Ectodermal cell (in vitro differentiated cells): Measurements from ENCODE around the gene C2CD4C.

Experiments used
- H3K27ac ChIP-seq: 2 replicates; pipeline ENCODE4 v1.7.0; 2013; ENCODE audit warnings: mild to moderate bottlenecking, low read depth, low read length; ENCODE audit not compliant: insufficient read depth, poor library complexity, severe bottlenecking
- H3K27me3 ChIP-seq: 2 replicates; pipeline ENCODE4 v1.7.0; 2013; ENCODE audit warnings: mild to moderate bottlenecking, low read length; ENCODE audit not compliant: insufficient read depth, control insufficient read depth, poor library complexity, severe bottlenecking
- H3K36me3 ChIP-seq: one replicate; pipeline ENCODE4 v1.7.0; 2013; ENCODE audit warnings: low read length; ENCODE audit not compliant: control insufficient read depth, insufficient read depth
- H3K4me1 ChIP-seq: one replicate; pipeline ENCODE4 v1.7.0; 2013; ENCODE audit warnings: low read length; ENCODE audit not compliant: control insufficient read depth, insufficient read depth
- H3K4me3 ChIP-seq: 2 replicates; pipeline ENCODE4 v1.7.0; 2013; ENCODE audit warnings: low read depth, low read length, control low read depth; ENCODE audit not compliant: insufficient read depth
- H3K9me3 ChIP-seq: 2 replicates; pipeline ENCODE4 v1.7.0; 2013; ENCODE audit warnings: mild to moderate bottlenecking, low read length, moderate library complexity; ENCODE audit not compliant: control insufficient read depth
- WGBS, 2 experiments: methylation state at CpG; one replicate each; pipeline ENCODE4 v1.1.7; 2013; ENCODE audit warnings: missing lambda C conversion rate in 2 of 2; 5-methylcytosine and 5-hydroxymethylcytosine counted together

C2CD4C gene

GRCh38 chr19:449916-450315 is 41.0 kb upstream of the C2CD4C start:
- no peaks in the 10 kb centered on the region for H3K9me3 ChIP-seq
- H3K4me1 ChIP-seq = no peaks in the 10 kb centered on the region
- no peak overlapping the region for H3K4me3 ChIP-seq
- no peaks in the 10 kb centered on the region for H3K36me3 ChIP-seq
- no peaks in the 10 kb centered on the region for H3K27me3 ChIP-seq
- WGBS, 2 experiments = 85 to 90% methylated on average over 20 of the region's 20 CpGs
- H3K27ac ChIP-seq = no peak overlapping the region

DNA sequence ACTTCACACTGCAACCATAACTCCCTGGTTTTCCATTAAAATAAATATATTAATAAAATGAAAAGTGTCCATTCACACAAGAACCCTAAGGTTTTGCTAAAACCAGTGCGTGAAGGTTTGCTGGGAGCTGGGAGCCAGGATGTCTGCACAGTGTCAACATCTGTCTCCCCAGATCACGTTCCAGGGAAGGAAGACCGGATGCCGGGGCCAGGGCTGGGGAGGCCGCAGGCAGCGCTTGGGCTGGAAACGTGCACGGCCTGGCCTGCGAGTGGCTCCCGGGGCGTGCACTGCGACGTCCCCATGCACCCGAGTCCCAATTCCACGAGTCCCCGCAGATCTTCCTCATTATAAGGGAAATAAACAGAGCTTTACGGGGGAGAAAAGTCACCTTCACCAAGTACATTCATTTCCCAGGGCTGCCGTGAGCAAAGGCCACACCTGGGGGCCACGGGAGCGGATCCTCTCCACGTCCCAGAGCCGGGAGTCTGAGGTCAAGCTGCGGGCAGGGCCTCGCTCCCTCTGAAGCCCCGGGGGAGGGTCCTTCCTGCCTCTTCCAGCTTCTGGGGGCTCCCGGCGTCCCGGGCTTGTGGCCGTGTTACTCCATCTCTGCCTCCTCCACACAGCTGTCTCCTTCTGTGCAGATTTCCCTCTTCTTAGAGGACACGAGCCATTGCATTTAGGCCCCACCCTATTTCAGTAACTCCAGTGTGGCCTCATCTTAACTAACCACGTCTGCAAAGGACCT is 39.0 kb upstream of the C2CD4C start:
- no peak overlapping the region for H3K27ac ChIP-seq
- 90 to 92% methylated on average over 31 of the region's 31 CpGs for WGBS, 2 experiments

GRCh38 chr19:447064-447426 is 38.1 kb upstream of the C2CD4C start:
- 95% methylated on average over 24 of the region's 24 CpGs for WGBS, 2 experiments
- Histone ChIP-seq H3K27ac (no peak overlapping the region), H3K4me3 (no peak overlapping the region), H3K4me1 (no peaks in the 10 kb centered on the region), H3K36me3 (no peaks in the 10 kb centered on the region), H3K27me3 (no peaks in the 10 kb centered on the region), H3K9me3 (no peaks in the 10 kb centered on the region)

More for the DNA sequence above, 39.0 kb upstream of the C2CD4C start:
- H3K9me3 ChIP-seq = no peaks in the 10 kb centered on the region
- H3K4me1 ChIP-seq = no peaks in the 10 kb centered on the region
- H3K4me3 ChIP-seq = no peak overlapping the region
- H3K27me3 ChIP-seq = no peaks in the 10 kb centered on the region
- H3K36me3 ChIP-seq = no peaks in the 10 kb centered on the region

DNA sequence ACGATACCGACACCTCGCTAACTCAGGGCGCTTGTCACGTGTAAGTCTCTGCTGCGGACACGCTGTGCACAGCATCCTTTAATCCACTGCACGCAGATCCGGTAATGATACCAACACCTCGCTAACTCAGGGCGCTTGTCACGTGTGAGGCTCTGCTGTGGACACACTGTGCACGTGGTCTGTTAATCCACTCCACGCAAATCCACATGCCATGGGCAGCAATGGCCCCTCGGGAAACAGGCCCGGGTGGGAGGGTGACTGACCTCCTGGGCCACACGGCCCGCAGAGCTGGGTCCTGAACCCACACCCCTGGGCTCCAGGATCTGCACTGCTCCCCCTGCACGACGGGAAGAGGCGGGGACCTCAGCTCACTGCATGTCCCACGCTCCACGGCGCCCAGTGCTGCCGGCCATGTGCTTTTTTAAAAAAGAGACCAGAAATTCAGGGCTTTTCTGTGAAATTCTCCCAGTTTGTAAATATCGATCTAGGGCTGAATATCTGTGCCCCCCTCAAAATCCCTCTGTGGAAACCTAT is 35.8 kb upstream of the C2CD4C start:
- Histone ChIP-seq H3K36me3 (no peaks in the 10 kb centered on the region), H3K27ac (no peak overlapping the region), H3K4me3 (no peak overlapping the region), H3K27me3 (no peaks in the 10 kb centered on the region), H3K4me1 (no peaks in the 10 kb centered on the region), H3K9me3 (no peaks in the 10 kb centered on the region)
- WGBS, 2 experiments = 94% methylated on average over 26 of the region's 26 CpGs

DNA sequence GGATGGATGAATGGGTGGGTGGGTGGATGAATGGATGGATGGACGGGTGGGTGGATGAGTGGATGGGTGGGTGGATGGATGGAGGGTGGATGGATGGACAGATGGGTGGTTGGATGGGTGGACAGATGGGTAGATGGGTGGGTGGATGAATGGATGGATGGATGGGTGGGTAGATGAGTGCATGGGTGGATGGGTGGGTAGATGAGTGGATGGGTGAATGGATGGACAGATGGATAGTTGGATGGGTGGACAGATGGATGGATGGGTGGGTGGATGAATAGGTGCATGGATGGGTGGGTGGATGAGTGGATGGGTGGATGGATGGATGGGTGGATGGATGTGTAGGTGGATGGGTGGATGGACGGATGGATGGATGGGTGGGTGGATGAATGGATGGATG is 34.1 kb upstream of the C2CD4C start:
- 84 to 92% methylated on average over 2 of the region's 2 CpGs for WGBS, 2 experiments
- H3K36me3 ChIP-seq = no peaks in the 10 kb centered on the region
- H3K27ac ChIP-seq = no peak overlapping the region
- no peaks in the 10 kb centered on the region for H3K27me3 ChIP-seq
- no peaks in the 10 kb centered on the region for H3K9me3 ChIP-seq
- no peak overlapping the region for H3K4me3 ChIP-seq
- no peaks in the 10 kb centered on the region for H3K4me1 ChIP-seq

- Histone ChIP-seq H3K4me1 (no peaks in the 10 kb centered on the region), H3K27ac (no peak overlapping the region), H3K36me3 (no peaks in the 10 kb centered on the region), H3K9me3 (no peaks in the 10 kb centered on the region), H3K27me3 (no peaks in the 10 kb centered on the region), H3K4me3 (no peak overlapping the region)
- WGBS, 2 experiments = 96 to 99% methylated on average over 2 of the region's 2 CpGs
Measured at GRCh38 chr19:442085-442484, 33.1 kb upstream of the C2CD4C start.

GRCh38 chr19:441213-441836 is 32.4 kb upstream of the C2CD4C start:
- H3K27me3 ChIP-seq = no peaks in the 10 kb centered on the region
- 70 to 73% methylated on average over 23 of the region's 23 CpGs for WGBS, 2 experiments

GRCh38 chr19:440391-441212 is 31.7 kb upstream of the C2CD4C start:
- no peaks in the 10 kb centered on the region for H3K9me3 ChIP-seq
- H3K27me3 ChIP-seq = no peaks in the 10 kb centered on the region
- H3K27ac ChIP-seq = no peak overlapping the region
- WGBS, 2 experiments = 91% methylated on average over 48 of the region's 48 CpGs
- no peak overlapping the region for H3K4me3 ChIP-seq
- H3K4me1 ChIP-seq = peaks cover 3% of the 10 kb centered on the region
- H3K36me3 ChIP-seq = no peaks in the 10 kb centered on the region

More at GRCh38 chr19:441213-441836, 32.4 kb upstream of the C2CD4C start:
- no peak overlapping the region for H3K4me3 ChIP-seq
- no peak overlapping the region for H3K27ac ChIP-seq
- no peaks in the 10 kb centered on the region for H3K36me3 ChIP-seq
- H3K9me3 ChIP-seq = no peaks in the 10 kb centered on the region
- H3K4me1 ChIP-seq = no peaks in the 10 kb centered on the region

DNA sequence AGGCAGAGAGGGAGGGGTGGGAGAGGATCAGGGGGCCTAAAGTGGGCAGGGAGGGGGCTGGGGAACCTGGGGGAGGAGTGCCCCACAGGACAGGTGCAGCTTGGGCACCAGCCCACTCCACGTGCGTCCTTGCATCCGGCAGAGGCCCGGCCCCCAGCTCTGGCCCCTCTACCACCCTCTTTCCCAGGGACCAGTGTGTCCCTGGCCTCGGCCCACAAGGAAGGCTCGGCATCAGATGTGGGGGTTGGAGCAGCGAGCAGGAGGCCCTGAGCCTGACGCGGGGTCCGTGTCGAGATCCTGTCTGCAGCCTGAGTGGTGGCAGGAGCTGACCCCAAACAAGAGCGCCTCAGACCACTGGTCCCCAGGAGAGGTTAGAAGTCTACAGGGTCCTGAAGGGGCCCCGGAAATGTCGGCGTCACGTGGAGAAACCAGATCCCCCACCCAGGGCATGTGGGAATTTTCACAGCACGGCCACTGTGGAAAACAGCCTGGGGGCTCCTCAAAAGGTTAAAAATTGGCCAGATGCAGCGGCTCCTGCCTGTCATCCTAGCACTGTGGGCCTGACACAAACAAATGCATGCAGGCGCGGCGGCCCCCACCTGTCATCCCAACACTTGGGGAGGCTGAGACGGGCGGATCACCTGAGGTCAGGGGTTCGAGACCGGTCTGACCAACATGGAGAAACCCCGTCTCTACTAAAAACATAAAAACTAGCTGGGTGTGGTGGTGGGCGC is 30.4 kb upstream of the C2CD4C start:
- Histone ChIP-seq H3K27me3 (no peaks in the 10 kb centered on the region), H3K4me3 (no peak overlapping the region), H3K36me3 (no peaks in the 10 kb centered on the region), H3K4me1 (peaks cover 4% of the 10 kb centered on the region), H3K9me3 (no peaks in the 10 kb centered on the region), H3K27ac (no peak overlapping the region)
- WGBS, 2 experiments = 87% methylated on average over 27 of the region's 27 CpGs
